NCI-H1694 treated with DMSO at 0.1 percent for 48 hours (cell line): ENCODE data around the gene PLEKHA3.
"Not testable (repeated sequence)": the region's sequence is repeated elsewhere in the genome, so short reads cannot be mapped to it uniquely, and the experiment has no call there.

ENCODE experiments used
- DNase-seq: peaks from one replicate; lab custom pipeline; 2025; lab: John Stamatoyannopoulos, UW

Gene PLEKHA3

GRCh38 chr2:178479275-178479616, 1.0 kb upstream of the PLEKHA3 start:
- no peak for DNase-seq

DNA sequence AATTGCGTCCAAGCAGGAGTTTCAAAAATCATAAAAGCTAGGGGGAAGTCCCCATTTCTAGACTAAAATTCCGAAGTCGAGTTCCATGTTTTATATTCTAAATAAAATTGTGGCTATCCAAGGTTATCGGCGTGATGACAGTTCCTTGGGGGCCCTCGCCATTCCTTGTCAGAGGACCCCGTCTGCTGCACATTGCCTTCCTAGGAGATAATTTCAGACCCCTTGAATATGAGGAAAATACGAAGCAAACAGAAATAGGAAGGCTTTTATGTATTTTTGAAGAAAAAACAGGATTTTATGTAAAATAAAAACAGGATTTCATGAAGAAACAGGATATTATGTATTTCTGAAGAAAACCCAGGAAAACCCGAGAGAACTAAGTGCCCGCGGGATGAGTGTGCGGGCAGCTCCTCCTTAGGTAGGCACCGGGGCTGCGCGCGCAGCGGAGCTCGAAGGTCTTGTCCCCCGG, 465 bp upstream of the PLEKHA3 start:
- DNase-seq: no peak

DNA sequence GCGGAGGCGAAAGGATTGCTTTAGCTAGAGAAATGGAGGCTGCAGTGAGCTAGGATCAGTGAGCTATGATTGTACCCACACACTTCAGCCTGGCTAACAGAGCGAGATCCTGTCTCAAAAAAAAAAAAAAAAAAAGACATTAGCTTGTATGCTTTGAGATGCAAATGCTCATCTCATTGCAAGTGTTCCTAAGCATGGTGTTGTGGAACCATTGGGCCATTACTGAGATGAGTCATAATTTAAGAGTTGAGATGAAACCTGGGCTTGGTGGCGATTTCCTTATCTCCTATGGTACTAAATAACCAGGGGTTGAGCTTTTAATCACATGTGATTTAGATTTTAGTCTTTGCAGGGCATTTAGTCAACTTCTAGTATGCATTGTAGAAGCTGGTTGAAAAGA, 2.2 kb downstream of the PLEKHA3 start:
- no peak for DNase-seq

DNA sequence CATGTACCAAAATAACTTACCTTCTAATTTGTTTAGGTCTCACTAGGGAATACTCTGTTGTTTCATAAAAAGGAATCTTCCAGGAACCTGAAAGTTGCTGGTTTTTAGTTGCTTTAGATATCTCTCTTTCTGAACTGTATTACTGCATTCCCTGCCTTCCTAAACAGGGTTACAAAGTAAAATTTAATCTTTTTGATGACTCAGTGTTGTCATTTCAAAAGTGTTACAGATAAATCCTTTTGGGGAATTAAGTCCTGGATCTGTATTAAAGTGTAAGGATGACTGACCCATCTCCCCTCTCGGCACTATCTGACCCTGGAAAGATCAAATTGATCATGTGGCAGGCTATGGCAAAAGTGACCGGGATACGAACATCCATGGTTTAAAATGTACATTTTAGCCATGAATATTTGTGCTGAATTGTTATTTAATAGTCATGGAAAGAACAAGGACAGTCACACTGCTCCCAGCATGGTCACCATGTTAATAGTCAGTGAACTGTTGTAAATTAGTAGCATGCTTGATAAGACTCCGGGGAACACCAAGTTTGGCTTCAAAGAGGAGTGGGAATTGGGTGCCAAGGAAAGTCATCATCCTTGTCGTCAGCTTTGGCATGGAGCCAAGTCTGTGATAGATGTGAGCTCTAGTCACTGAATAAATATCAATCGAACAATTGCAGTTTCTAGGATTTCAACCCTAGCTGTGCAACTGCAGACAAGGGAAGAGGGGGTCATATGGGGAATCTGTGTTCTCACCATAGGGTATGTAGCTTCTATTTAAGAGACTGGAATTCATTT, 4.2 kb downstream of the PLEKHA3 start:
- DNase-seq: no peak

GRCh38 chr2:178485356-178485755, 5.1 kb downstream of the PLEKHA3 start:
- no peak for DNase-seq

- no peak for DNase-seq
These were observed 11.4 kb downstream of the PLEKHA3 start for GRCh38 chr2:178491612-178492011.

DNA sequence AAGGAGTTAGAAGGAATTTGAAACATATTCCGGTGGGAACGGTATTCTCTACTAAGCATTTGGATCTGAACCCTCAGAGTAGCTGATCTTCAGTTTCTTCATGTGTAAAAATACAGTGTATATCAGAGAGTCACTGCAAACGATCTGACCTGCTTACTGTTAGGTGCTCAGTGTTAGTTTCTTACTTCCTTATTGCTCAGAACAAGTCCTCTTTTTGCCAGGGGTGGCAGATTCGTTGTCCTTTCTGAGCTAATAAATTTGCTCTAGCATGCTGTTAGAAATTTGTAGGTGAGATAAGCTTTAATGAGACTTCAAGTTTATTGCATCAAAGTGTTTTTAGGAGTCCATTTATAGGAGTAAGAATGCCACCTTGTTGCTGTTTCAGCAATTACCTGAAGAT, 15.8 kb downstream of the PLEKHA3 start:
- DNase-seq: no peak

DNA sequence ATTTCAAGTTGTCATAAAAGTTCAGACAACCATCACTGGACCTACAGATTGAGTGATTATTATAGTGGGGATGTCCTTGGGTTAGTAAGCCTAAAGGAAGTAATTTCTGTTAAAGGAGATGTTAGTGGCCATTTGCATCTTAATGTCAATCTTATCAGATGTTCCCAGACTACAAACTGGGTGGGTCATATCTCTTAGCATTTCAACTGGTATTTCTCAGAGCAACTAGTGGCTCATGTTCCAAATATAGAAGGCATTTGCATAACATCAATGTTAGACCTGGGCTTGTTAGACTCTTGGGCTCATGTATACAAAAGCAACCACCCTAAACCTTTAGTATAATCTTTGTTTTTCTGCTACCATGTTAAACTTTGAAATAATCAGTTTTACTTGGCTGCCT, 17.9 kb downstream of the PLEKHA3 start:
- no peak for DNase-seq

DNA sequence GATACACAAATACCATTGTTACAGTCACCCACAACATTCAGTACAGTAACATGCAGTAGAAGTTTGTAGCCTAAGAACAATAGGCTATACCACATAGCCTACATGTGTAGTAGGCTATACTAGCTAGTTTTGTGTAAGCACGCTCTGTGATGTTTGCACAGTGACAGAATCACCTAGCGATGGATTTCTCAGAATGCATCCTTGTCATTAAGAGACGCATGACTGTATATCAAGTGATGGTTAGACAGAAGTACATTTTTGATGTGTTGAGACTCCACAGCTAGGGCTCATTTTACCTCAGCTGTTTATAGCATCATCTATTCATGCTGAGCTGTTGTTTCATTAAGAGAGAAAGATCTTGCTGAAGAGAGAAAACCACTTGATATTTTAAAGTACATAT, 19.4 kb downstream of the PLEKHA3 start:
- no peak for DNase-seq

DNA sequence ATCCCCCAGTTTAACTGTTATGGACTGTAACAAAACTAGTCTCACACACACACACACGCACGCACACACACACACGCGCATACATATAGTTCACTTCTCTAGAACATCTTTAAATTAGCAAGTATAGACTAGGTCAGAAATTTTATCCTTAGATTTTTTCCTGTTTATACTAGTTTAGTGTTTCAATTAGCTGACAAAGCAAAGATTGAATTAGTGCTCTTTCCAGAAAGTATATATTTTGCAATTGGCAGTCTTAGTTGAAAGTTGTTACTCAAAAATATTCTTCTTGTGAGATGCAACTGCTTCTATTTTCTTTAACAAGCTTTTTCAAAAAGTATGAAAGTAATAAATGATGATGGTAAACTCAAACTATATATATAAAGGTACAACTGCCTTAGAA, 22.5 kb downstream of the PLEKHA3 start:
- no peak for DNase-seq

DNA sequence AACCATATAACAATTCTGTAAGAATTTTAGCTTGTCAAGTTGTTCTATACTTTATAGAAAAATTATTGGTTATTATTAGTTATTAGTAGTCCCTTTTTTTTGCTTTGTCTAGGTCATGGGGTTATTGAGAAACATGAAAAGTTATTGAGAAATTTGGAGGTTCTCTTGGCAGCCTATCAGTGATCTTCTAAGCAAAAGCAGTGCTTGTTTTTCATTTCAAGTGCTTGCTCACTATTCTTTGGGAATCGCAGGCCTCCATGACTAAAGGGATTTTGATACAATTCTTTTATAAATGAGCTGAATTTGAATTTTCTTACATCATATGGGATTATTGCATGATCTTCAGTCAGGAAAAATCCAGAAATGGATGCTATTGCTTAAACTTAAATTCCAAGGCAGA, 25.8 kb downstream of the PLEKHA3 start:
- DNase-seq: no peak

- DNase-seq: no peak
These were observed 26.3 kb downstream of the PLEKHA3 start for GRCh38 chr2:178506524-178506923.

DNA sequence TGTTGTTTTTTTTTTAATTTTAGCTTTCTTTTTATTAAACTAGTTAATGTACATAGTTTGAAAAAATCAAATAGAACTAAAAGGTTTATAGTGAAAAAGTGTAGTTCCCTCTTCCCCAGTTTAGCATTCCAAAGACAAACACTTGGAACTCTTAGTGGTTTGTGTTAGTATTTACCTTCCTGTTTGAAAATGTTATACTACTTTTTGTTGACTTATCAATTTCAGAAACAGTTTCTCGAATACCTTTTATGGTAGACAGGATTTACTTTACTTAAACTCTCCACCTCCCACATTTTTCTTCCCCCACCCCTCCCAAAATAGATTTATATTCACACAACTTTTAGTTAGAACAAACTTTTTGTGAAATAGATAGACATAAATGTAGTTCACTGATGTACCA, 26.7 kb downstream of the PLEKHA3 start:
- DNase-seq: no peak

GRCh38 chr2:178508646-178509045, 28.4 kb downstream of the PLEKHA3 start:
- DNase-seq: no peak

DNA sequence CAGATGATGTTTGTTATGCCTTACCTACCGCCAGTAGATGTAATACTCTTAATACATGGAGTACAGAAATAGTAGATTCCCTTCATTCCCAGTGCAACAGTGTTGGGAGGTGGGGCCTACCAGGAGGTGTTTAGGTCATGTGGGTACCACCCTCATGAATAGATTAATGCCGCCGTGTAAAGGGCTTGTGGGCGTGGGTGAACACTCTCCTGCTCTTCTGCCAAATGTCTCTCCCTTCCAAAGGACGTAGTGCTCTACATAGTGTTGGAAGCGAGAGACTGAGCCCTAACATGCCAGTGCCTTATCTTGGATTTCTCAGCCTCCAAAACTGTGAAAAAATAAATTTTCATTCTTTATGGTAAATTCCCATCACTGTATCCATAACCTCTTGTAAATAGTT, 30.1 kb downstream of the PLEKHA3 start:
- DNase-seq: no peak

DNA sequence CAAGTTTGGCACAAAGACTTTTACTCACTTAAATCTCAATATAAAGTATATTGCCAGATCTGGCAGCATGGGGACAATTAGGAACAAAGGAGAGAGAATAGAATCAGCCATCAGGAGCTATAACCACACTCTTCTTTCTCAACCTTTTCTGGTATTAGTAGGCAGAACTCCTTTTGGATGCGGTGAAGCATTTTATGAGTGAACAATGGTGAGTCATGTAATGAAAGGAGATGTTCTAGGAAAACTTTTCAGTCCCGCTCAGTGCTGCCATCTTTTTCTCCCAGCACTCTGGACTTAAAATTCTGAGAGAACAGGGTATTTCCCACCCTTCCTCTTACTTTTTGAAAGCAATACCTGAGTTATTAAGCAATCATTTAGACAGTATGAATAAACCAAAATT, 32.2 kb downstream of the PLEKHA3 start:
- no peak for DNase-seq

- no peak for DNase-seq
These were observed 33.6 kb downstream of the PLEKHA3 start for GRCh38 chr2:178513876-178514275.

GRCh38 chr2:178514664-178515063, 34.4 kb downstream of the PLEKHA3 start:
- no peak for DNase-seq

DNA sequence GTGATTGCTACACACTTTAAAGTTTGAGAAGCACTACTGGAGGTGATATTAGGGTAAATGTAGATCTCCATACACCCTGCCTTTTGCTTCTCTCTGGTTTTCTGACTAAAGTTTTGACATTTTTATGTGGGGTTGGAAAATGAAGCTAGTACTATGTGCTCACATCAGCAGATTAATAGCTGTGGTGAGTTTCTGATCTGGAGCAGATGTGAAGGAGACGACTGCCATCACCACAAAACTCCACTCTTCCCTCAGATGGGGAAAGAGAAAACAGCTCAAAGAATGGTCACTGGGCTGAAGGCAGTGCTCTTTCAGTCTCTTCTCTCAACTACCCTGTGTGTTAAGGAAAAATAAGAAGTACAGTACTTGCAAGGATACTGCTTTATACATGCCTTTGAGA, 37.2 kb downstream of the PLEKHA3 start:
- no peak for DNase-seq

DNA sequence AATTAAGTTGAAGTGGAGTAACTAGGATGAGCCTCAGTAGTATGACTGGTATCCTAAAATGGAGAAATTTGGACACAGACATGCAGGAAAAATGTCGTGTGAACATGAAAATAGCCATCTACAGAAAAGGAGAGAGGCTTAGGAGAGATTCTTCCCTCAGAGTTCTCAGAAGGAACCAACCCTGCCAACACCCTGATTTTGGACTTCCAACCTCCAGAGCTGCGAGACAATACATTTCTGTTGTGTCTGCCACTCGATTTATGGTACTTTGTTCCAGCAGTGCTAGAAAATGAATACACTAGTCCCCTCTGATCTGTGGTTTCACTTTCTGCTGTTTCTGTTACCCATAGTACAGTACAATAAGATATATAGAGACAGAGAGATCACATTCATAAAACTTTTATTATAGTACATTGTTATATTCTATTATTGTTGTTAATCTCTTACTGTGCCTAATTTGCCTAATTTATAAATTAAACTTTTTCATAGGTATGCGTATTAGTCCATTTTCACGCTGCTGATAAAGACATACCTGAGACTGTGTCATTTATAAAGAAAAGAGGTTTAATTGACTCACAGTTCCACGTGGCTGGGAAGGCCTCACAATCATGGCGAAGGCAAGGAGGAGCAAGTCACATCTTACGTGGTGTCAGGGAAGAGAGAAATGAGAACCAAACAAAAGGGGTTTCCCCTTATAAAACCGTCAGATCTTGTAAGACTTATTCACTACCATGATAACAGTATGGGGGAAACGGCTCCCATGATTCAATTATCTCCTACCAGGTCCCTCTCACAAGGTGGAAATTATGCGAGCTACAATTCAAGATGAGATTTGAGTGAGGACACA, 41.3 kb downstream of the PLEKHA3 start:
- DNase-seq: no peak

DNA sequence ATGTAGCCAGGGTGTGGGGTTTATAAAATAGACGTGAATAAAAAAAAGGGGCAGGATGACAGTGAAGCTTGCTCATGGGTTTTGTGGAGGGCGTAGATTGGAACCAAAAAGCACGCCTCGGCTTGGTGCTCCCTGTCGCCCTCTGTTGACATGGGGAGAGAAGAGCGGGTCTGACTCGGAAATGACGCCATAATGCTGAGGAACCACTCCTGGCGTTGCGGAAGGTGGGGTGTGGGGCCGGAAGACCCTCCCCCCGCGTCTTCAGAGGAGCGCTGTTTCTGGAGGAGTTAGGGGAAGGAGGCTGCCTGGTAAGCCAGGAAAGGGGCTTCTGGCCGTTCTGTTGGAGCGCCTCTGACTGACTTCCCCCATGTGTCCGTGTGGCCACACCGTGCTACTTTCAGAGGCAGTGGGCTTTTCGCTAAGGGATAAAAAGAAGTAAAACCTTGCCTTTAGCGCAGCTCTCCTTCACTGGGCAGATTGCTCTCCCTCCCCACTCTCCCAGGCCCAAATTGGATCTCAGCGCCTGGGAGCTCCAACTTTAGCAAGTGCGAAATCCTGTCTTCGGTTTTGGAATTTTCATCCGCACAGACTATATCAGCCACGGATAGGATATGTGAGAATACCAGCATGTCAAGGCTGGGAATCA, 42.8 kb downstream of the PLEKHA3 start:
- DNase-seq: peak; percentile 66

DNA sequence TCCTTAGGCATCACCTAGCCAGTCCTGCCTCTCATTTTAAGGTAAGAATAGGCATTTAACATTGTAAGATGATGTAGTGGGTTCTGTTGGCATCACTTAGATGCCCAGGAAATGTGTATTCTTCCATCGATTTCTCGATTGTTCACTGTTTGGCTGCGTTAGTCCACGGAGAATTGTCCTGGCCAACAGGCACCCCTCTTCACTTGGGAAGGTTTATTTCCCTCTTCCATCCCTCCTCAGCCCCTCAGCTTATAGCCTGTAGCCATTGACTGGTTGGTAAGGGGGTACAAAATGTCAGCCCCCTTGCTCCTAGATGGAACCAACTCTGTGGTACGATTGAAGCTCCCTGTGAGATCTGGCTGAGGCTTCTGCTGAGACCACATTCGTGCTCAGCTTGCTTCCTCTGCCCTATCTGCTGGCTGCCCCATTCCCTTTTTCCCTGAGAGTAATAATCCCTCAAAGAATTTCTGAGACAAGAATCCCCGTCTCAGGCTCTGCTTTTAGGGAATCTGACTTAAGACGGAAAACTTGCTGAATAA, 43.4 kb downstream of the PLEKHA3 start:
- DNase-seq: peak; percentile 6

DNA sequence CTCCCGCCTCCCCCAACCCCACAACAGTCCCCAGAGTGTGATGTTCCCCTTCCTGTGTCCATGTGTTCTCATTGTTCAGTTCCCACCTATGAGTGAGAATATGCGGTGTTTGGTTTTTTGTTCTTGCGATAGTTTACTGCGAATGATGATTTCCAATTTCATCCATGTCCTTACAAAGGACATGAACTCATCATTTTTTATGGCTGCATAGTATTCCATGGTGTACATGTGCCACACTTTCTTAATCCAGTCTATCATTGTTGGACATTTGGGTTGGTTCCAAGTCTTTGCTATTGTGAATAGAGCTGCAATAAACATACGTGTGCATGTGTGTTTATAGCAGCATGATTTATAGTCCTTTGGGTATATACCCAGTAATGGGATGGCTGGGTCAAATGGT, 44.8 kb downstream of the PLEKHA3 start:
- DNase-seq: not testable (repeated sequence)
